Lung microvascular endothelial cell (primary cell): ENCODE data around the gene PTER. TPM values are rescaled to one million over a fixed set of nuclear protein-coding genes. Genes with fewer than 3 reads are reported as not detected.
A peak's percentile ranks its signal among the peaks of the same experiment; 100 is the strongest.

Source experiments
- DNase-seq, 2 donors: peaks; one replicate each; pipeline versions ENCODE4 v3.0.0 to v3.0.0-alpha.2; 2010; ENCODE audit warnings: low read depth in 2 of 2
- total RNA-seq: library from RNA; depleted of rRNA; stranded (reverse); fragments of >200 nt; gene quantifications from 2 replicates; pipeline ENCODE4 v1.2.1, GENCODE V29; 2014

PTER gene, protein sequence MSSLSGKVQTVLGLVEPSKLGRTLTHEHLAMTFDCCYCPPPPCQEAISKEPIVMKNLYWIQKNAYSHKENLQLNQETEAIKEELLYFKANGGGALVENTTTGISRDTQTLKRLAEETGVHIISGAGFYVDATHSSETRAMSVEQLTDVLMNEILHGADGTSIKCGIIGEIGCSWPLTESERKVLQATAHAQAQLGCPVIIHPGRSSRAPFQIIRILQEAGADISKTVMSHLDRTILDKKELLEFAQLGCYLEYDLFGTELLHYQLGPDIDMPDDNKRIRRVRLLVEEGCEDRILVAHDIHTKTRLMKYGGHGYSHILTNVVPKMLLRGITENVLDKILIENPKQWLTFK
- 3.2 and 6.8 TPM in 2 replicates for total RNA-seq

GRCh38 chr10:16436758-16437539, at the start of gene PTER:
Gene PTER, plus strand, starts transcription at chr10:16437010. Its CDS starts 47,375 bp downstream, at chr10:16484385.
- DNase-seq: peak; percentile 77 to 80

DNA sequence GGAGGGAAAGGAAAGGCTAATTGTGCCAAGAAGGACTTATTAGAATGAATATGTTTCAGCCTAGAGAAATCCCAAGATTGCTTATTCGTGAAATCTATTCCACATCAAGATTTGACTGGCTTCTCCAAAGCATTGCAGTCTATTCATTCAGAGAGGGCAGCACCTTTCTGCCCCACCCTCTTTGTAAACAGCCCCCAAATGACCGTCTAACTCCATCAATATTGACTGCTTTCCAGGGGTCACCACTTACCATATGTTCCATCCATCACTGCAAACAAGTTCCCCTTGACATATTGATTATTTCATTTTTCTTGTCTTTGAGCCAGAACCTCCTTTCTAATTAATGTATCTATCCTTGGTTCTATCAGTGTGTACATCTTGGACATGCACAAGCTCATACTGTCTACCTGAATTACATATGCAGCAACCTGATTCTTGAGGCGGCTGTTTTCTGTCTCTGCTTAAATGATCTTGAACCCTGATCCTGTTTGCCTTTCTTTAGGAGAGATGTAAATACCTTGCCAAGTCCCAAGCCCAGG, 44.2 kb upstream of the PTER start:
- DNase-seq: no peak

DNA sequence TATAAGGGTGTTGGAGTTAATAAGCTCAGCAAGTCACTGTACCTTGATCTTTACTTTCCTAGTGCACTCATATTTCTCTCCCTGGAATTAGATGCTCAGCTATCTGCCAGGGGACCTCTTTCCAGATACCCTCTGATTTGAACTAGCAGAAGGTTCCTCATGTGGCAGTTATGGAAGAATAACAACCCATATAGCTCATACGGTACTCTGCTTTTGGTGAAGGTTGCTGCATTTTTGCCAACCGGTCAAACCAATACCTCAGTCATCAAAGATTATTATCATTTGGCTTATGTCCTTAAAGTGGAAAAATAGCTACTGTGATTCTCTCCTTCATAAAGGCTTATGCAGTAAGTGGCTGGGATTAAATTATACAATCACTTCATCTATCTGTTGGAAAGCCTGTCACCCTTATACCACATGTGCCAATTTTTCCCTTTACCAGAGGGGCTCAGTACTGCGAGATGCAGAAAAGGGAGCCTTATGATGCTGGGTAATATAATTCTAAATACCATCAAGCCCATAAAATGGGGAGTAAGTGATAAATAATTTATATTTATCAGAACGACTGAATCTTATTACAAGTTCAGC, 43.4 kb upstream of the PTER start:
- DNase-seq: no peak

GRCh38 chr10:16401416-16401815, 35.4 kb upstream of the PTER start:
- DNase-seq: no peak

DNA sequence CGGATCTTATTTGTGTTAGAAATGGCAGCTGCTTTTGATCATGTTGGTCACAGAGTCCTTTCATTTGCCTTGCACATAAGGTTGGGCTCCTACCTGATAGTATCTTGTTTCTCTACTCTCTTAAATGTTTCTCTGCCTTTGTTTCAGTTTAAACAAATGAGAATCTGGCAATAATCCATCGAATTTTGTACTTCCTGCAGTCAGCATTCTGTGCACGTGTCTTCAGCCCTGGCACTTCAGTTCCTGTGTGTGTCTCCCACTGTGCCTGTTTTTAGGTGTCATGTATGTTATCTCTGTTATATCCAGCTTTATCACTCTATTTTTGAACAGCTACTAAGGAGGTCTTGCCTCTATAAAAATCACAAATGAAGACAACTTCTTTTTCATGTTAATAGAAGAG, 28.4 kb upstream of the PTER start:
- DNase-seq: peak in 1 of 2 donors; percentile 5

GRCh38 chr10:16417341-16417740, 19.5 kb upstream of the PTER start:
- no peak for DNase-seq

- no peak for DNase-seq
Observed at GRCh38 chr10:16423599-16423998, 13.2 kb upstream of the PTER start.

- DNase-seq: no peak
Observed at GRCh38 chr10:16425449-16425848, 11.4 kb upstream of the PTER start.

- no peak for DNase-seq
Observed at GRCh38 chr10:16429539-16429938, 7.3 kb upstream of the PTER start.

DNA sequence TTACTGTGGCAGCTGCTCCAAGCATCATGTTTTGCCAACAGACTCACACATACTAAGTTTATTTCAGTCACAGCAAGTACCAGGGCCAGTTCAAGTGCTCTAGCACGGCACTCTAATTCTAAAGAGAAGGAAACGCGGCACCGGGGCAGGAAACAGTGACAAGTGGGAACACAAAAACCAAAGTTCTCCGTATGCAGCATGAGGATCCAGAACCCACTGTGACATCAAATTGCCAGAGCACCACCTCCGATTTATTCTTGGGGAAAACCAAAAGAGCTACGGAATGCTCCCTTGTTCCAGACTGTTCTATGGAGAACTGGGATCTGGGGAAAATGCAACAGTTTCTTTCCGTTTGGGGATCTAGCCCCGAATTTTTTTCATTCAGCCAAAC, 448 bp upstream of the PTER start:
- DNase-seq: peak; percentile 8 to 11

DNA sequence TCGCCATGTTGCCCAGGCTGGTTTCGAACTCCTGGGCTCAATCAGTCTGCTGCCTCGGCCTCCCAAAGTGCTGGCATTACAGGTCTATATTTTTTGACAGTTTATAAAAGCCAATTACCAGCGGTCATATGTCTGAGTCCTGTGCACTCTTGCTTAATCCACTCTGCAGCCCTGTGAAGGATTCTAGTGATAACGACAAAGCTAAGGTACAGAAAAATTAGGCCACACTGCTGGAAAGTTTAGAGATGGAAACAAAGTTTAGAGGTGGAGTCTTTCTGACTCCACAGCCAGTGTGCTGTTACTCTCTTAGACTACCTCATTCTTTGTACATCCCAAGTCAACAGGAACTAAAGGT, 707 bp downstream of the PTER start:
- DNase-seq: no peak

DNA sequence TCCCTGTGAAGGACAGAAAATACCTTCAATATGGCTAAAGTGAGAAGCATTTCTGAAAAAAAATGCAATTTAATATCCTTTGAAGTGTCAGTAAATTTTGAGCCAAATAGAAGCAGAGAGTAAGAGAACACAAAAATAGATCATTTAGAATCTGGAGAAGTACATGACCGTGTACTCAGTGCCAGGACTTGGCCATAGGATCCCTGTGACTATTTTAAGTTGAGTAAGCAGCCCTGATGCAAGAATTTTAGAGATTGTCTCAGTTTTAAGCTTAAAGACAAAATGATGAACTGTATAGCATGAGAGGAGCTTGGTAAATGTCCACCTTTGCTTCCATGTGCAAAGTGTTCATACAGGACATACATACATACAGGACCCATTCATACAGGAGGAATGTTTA, 2.5 kb downstream of the PTER start:
- no peak for DNase-seq

DNA sequence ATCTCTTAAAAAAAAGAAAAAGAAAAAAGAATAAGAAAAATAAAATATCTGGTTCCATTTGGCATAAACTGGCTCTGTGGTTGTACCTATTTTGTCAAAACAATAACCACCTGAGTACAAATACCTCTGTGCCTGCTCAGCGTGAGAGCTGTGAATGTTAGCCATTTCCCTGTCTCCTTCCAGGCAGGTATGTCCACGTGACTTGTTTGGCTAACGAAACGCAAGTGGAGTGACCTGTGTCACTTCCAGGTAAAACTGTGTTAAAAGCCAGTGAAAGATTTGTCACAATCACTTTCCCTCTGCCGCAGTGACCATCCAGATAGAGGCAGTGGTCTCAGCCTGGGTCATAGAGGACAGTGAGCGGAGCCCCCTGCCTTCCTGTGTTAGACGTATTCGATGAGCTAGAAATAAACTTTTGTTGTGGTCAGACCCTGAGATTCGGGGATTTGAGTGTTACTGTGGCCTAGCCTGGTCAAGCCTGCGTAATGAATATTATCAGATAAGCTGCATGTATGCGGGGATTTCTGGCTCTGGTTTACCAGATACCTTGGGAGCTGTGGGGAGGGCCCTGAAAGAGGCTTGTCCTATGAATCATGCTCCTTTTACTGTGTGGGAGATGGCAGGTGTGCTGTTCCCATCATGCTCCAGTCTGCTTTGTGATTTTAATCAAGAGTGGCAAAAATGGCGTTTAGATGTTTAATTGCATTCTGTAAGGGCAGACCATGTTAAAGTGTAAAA, 3.8 kb downstream of the PTER start:
- no peak for DNase-seq

GRCh38 chr10:16441173-16441840, 4.5 kb downstream of the PTER start:
- peak in 1 of 2 donors; percentile 8 for DNase-seq

GRCh38 chr10:16442914-16443313, 6.1 kb downstream of the PTER start:
- no peak for DNase-seq

GRCh38 chr10:16445770-16446469, 9.1 kb downstream of the PTER start:
- DNase-seq: no peak

GRCh38 chr10:16449454-16449853, 12.6 kb downstream of the PTER start:
- no peak for DNase-seq

DNA sequence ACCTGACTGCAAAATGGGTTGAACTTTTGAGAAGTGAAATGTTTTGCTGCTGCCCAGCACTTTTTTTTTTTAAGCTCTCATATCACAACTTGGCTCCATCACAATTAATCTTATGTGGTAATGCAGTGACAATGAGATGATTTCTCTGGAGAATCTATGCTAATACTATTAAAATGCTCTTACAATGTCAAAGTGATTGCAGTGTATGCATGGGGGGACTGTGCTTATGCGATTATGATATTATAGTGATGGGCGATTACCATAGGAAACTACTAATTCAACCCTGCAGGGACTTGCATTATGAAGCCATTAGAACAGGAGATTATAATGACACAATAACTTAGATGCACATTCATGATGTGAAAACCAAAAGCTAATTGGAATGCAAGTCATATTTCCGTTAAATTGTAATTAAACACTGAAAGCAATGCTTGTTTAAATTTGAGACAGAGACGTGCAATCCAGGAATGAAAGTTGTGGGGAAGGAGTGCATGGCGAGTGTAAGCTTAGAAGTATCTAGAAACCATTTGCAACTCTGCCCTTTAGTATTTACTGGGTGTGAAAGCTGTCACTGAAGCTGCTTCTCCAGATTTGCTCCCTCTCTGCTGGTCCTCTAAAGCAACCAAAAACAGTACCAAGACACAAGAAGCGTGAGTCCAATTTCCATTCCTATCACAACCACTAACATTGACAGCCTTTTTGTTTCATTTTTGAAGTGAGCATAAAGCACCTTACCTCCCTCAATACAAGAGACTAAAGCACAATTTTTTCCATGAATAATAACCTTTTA, 21.6 kb downstream of the PTER start:
- DNase-seq: no peak

DNA sequence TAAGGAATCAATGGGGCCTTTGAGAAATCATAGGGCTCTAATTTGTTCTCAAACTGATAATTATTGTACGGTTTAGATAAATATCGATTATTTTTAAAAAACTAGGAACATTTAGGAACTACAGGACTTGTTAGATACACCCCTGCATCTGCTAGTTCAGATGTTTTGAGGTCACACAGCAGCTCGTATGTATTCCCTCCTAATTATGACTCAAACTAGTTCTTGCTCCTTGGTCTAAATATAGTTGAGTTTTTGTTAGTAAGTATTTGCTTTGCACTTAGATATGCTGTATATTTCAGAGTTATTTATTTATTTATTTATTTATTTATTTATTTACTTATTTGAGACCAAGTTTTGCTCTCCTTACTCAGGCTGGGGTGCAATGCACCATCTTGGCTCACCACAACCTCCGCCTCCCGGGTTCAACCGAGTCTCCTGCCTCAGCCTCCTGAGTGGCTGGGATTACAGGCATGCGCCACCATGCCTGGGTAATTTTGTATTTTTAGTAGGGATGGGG, 22.7 kb downstream of the PTER start:
- no peak for DNase-seq
